ENCODE data around the gene CHRND.

Gene CHRND

DNA sequence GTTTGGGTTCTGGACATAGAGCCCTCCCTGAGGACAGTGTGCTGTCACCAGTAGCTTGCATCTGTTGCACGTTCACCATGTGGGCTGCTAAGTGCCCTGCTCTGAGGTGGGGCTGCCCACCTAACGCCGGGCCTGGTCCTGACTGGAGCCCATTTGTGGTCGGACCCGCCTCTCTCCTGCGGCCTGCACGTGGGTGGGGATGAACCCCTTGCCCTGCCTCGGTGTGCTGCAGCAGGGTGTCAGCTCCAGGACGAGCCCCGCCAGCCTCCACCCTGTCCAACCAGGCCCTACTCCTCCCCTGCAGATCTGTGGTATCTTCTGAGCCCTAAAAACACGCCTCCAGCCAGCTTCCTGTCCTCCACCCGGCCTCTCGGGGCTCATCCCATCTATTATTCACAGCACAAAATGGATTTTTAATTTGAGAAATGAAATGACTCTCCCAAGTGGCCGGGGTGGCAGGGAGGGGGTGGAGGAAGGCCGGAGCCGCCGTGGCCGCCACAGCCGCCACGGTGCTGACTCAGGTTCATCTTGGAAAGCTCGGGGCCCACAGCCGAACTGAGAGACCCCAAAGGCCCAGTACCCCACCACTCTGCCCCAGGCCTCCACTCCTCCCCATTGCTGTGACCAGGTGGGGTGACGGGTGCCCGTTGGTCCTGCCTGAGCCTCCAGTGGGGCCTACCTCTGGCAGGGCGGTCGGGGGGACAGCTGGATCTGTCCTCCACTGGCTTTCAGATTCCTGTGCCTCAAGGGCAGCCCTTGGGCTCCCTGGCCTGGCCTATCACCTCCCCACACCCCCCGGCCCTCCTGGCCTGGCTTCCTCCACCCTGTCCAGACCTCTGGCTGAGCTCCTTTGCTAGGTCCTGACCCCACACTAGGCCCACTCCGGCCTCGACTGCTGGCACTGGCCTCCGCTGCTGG is 35.5 kb upstream of the CHRND start:
- H4K91ac ChIP-seq (ENCODE audit: low read depth, low read length, poor library complexity): peak overlapping the region; percentile 69
- peak overlapping the region; percentile 68 for H3K23ac ChIP-seq (ENCODE audit: low read depth, low read length, poor library complexity)
- peak overlapping the region; percentile 56 for H2BK15ac ChIP-seq (ENCODE audit: low read length)
- no peak overlapping the region for H3K27ac ChIP-seq (replicated peaks; ENCODE audit: low read length)
- H2AFZ ChIP-seq (ENCODE audit: low read length): no peak overlapping the region
- peaks cover 18 to 95% (median 29%) of the 10 kb centered on the region in 3 experiments for H3K27me3 ChIP-seq (ENCODE audit: control insufficient read depth in 3 of 3, insufficient read depth in 3 of 3, low read depth in 1 of 3, low read length in 3 of 3)
- no peaks in the 10 kb centered on the region for H3K36me3 ChIP-seq (replicated peaks in 1 of 2; ENCODE audit: control insufficient read depth in 2 of 2, insufficient read depth in 2 of 2, low read length in 2 of 2)
- H3K4me1 ChIP-seq (ENCODE audit: control insufficient read depth in 2 of 2, insufficient read depth in 1 of 2, low read depth in 1 of 2, low read length in 2 of 2): peaks cover 3 to 25% of the 10 kb centered on the region in 2 donors
- peak overlapping the region; percentile 45 for H3K4ac ChIP-seq (ENCODE audit: low read length)
- no CpG with 5 or more reads among the region's 30 CpGs for WGBS, 2 donors (ENCODE audit: extremely low coverage in 2 of 2, insufficient read length in 2 of 2, insufficient replicate concordance in 1 of 2)
- H3K9me3 ChIP-seq (replicated peaks in 1 of 2; ENCODE audit: control insufficient read depth in 2 of 2, insufficient read depth in 1 of 2, low read depth in 1 of 2, low read length in 2 of 2): no peaks in the 10 kb centered on the region
- H2BK120ac ChIP-seq (ENCODE audit: low read depth, low read length): no peak overlapping the region
- H3K9ac ChIP-seq (ENCODE audit: low read depth, low read length, poor library complexity): no peak overlapping the region
- peak overlapping the region; percentile 94 for H2AK5ac ChIP-seq (ENCODE audit: low read depth, low read length)
- peak overlapping the region; percentile 63 for H2BK12ac ChIP-seq (ENCODE audit: low read length)
- H3K79me1 ChIP-seq (ENCODE audit: low read depth, low read length): peaks cover 3% of the 10 kb centered on the region
- no peak for DNase-seq (ENCODE audit: low spot score)
- H3K18ac ChIP-seq (ENCODE audit: low read length): peak overlapping the region; percentile 78
- H4K8ac ChIP-seq (ENCODE audit: low read depth, low read length): no peak overlapping the region
- H3K14ac ChIP-seq (ENCODE audit: low read length): no peak overlapping the region
- no peak overlapping the region for H3K4me2 ChIP-seq (ENCODE audit: insufficient read depth, low read length, poor library complexity, severe bottlenecking)
- peak overlapping the region in 1 of 2 donors; percentile 31 for H3K4me3 ChIP-seq (ENCODE audit: low read length in 2 of 2)
- H2BK5ac ChIP-seq (ENCODE audit: low read length): peak overlapping the region; percentile 27

DNA sequence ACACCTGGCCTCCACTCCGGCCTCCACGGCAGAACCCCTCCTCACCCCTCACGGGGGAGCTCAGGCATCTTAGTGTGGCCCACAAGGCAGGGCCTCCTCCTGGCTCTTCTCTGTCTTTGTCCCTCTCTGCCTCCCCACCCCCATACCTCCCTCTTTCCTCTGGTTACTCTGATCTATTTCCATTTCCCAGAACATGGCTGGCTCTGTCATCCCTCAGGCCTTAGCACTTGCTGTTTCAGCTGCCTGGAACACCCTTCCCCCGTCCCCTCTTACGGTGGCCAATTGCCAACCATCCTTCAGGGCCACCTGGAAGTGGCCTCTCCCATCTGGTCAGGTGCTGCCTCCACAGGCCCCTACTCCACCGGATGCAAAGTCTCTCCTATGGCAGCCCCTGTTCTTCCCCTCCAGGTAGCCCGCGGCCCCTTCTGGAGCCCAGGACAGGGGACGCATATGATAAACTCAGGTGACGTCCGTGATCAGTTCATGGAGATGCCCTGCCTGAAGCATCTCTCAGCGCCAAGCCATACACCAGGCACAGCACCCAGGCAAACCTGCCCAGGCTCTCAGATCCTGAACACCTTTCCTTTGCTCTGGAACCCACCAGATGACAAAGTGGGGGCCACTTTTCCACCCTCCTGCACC is 34.7 kb upstream of the CHRND start:
- Histone ChIP-seq H3K36me3 (replicated peaks in 1 of 2; ENCODE audit: control insufficient read depth in 2 of 2, insufficient read depth in 2 of 2, low read length in 2 of 2) (no peaks in the 10 kb centered on the region), H3K9ac (ENCODE audit: low read depth, low read length, poor library complexity) (no peak overlapping the region), H3K9me3 (replicated peaks in 1 of 2; ENCODE audit: control insufficient read depth in 2 of 2, insufficient read depth in 1 of 2, low read depth in 1 of 2, low read length in 2 of 2) (no peaks in the 10 kb centered on the region), H4K91ac (ENCODE audit: low read depth, low read length, poor library complexity) (peak overlapping the region; percentile 69), H4K8ac (ENCODE audit: low read depth, low read length) (no peak overlapping the region), H3K23ac (ENCODE audit: low read depth, low read length, poor library complexity) (peak overlapping the region; percentile 68), H3K14ac (ENCODE audit: low read length) (no peak overlapping the region), H2BK12ac (ENCODE audit: low read length) (no peak overlapping the region), H3K4me3 (ENCODE audit: low read length in 2 of 2) (peak overlapping the region in 1 of 2 donors; percentile 31), H3K79me1 (ENCODE audit: low read depth, low read length) (peaks cover 3% of the 10 kb centered on the region), H3K4ac (ENCODE audit: low read length) (no peak overlapping the region), H3K18ac (ENCODE audit: low read length) (peak overlapping the region; percentile 78), H2AK5ac (ENCODE audit: low read depth, low read length) (peak overlapping the region; percentile 94), H3K27me3 (ENCODE audit: control insufficient read depth in 3 of 3, insufficient read depth in 3 of 3, low read depth in 1 of 3, low read length in 3 of 3) (peaks cover 10 to 92% (median 21%) of the 10 kb centered on the region in 3 experiments), H2BK5ac (ENCODE audit: low read length) (peak overlapping the region; percentile 27), H2BK120ac (ENCODE audit: low read depth, low read length) (no peak overlapping the region), H3K4me1 (ENCODE audit: control insufficient read depth in 2 of 2, insufficient read depth in 1 of 2, low read depth in 1 of 2, low read length in 2 of 2) (peaks cover 3 to 23% of the 10 kb centered on the region in 2 donors), H3K4me2 (ENCODE audit: insufficient read depth, low read length, poor library complexity, severe bottlenecking) (no peak overlapping the region), H3K27ac (replicated peaks; ENCODE audit: low read length) (no peak overlapping the region), H2BK15ac (ENCODE audit: low read length) (peak overlapping the region; percentile 56), H2AFZ (ENCODE audit: low read length) (no peak overlapping the region)
- DNase-seq (ENCODE audit: low spot score): no peak
- WGBS, 2 donors (ENCODE audit: extremely low coverage in 2 of 2, insufficient read length in 2 of 2, insufficient replicate concordance in 1 of 2): no CpG with 5 or more reads among the region's 12 CpGs

DNA sequence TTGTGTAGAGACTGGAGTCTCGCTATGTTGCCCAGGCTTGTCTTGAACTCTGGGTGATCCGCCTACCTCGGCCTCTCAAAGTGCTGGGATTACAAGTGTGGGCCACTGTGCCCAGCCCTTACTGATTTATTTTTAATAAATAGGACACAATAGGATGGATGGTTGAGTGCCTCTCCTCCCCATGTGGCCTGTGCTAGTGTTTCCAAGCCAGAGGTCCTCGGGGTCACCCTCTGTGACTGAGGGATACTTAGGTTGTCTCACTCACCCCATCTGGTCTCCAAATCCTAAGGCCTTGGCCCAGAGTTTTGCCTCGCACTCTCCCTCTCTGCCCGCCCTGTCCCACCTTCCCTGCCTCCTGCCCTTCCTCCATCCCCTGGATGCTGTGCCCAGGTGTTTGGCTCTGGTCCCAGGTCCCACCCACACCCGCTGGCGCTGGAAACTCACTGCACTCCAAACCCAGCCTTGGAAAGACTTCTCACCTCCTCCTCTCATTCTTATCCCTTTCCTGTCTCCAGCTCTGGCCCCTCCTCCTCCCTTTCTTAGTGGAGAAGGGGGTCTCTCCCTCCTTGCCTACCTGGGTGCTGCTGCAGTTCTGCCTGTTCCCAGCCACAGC is 33.6 kb upstream of the CHRND start:
- H2AK5ac ChIP-seq (ENCODE audit: low read depth, low read length): peak overlapping the region; percentile 59
- DNase-seq (ENCODE audit: low spot score): no peak
- no peaks in the 10 kb centered on the region for H3K79me1 ChIP-seq (ENCODE audit: low read depth, low read length)
- H3K27me3 ChIP-seq (ENCODE audit: control insufficient read depth in 3 of 3, insufficient read depth in 3 of 3, low read depth in 1 of 3, low read length in 3 of 3): peaks cover 0 to 86% (median 10%) of the 10 kb centered on the region in 3 experiments
- peak overlapping the region; percentile 2 for H2BK15ac ChIP-seq (ENCODE audit: low read length)
- no CpG with 5 or more reads among the region's 8 CpGs for WGBS, 2 donors (ENCODE audit: extremely low coverage in 2 of 2, insufficient read length in 2 of 2, insufficient replicate concordance in 1 of 2)
- no peak overlapping the region for H3K4me3 ChIP-seq (ENCODE audit: low read length in 2 of 2)
- no peak overlapping the region for H3K9ac ChIP-seq (ENCODE audit: low read depth, low read length, poor library complexity)
- H3K27ac ChIP-seq (replicated peaks; ENCODE audit: low read length): no peak overlapping the region
- H2BK5ac ChIP-seq (ENCODE audit: low read length): no peak overlapping the region
- no peak overlapping the region for H3K4ac ChIP-seq (ENCODE audit: low read length)
- no peaks in the 10 kb centered on the region for H3K36me3 ChIP-seq (replicated peaks in 1 of 2; ENCODE audit: control insufficient read depth in 2 of 2, insufficient read depth in 2 of 2, low read length in 2 of 2)
- H3K14ac ChIP-seq (ENCODE audit: low read length): no peak overlapping the region
- no peak overlapping the region for H3K23ac ChIP-seq (ENCODE audit: low read depth, low read length, poor library complexity)
- peak overlapping the region; percentile 61 for H3K18ac ChIP-seq (ENCODE audit: low read length)
- no peak overlapping the region for H4K91ac ChIP-seq (ENCODE audit: low read depth, low read length, poor library complexity)
- H3K4me2 ChIP-seq (ENCODE audit: insufficient read depth, low read length, poor library complexity, severe bottlenecking): no peak overlapping the region
- H3K4me1 ChIP-seq (ENCODE audit: control insufficient read depth in 2 of 2, insufficient read depth in 1 of 2, low read depth in 1 of 2, low read length in 2 of 2): peaks cover 9 to 22% of the 10 kb centered on the region in 2 donors
- H4K8ac ChIP-seq (ENCODE audit: low read depth, low read length): no peak overlapping the region
- peak overlapping the region; percentile 43 for H2BK12ac ChIP-seq (ENCODE audit: low read length)
- H3K9me3 ChIP-seq (replicated peaks in 1 of 2; ENCODE audit: control insufficient read depth in 2 of 2, insufficient read depth in 1 of 2, low read depth in 1 of 2, low read length in 2 of 2): no peaks in the 10 kb centered on the region
- no peak overlapping the region for H2BK120ac ChIP-seq (ENCODE audit: low read depth, low read length)
- H2AFZ ChIP-seq (ENCODE audit: low read length): no peak overlapping the region

Data from neuronal stem cell (in vitro differentiated cells).